GM12875 (cell line): ENCODE measurements around the gene MPND.
A peak's percentile ranks its signal among the peaks of the same experiment; 100 is the strongest.

Source experiments
- H3K4me3 ChIP-seq: one replicate; pipeline ENCODE4 v1.5.1; 2011; ENCODE audit warnings: low read depth, low read length, control low read depth
- TF ChIP-seq, protein P1 (sequence below): IDR thresholded peaks from 2 replicates; pipeline ENCODE4 v1.5.1; 2011; ENCODE audit warnings: low read depth, mild to moderate bottlenecking, control low read depth, inconsistent platforms, low read length, moderate library complexity, borderline replicate concordance; ENCODE audit not compliant: insufficient read depth

MPND gene

GRCh38 chr19:4376671-4376990 is 33.3 kb downstream of the MPND start:
- TF ChIP-seq, protein P1, sequence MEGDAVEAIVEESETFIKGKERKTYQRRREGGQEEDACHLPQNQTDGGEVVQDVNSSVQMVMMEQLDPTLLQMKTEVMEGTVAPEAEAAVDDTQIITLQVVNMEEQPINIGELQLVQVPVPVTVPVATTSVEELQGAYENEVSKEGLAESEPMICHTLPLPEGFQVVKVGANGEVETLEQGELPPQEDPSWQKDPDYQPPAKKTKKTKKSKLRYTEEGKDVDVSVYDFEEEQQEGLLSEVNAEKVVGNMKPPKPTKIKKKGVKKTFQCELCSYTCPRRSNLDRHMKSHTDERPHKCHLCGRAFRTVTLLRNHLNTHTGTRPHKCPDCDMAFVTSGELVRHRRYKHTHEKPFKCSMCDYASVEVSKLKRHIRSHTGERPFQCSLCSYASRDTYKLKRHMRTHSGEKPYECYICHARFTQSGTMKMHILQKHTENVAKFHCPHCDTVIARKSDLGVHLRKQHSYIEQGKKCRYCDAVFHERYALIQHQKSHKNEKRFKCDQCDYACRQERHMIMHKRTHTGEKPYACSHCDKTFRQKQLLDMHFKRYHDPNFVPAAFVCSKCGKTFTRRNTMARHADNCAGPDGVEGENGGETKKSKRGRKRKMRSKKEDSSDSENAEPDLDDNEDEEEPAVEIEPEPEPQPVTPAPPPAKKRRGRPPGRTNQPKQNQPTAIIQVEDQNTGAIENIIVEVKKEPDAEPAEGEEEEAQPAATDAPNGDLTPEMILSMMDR, result no peak
- no peak overlapping the region for H3K4me3 ChIP-seq

- no peak overlapping the region for H3K4me3 ChIP-seq
- TF ChIP-seq, protein P1, result no peak
Measured at GRCh38 chr19:4376991-4377781, 33.8 kb downstream of the MPND start.

DNA sequence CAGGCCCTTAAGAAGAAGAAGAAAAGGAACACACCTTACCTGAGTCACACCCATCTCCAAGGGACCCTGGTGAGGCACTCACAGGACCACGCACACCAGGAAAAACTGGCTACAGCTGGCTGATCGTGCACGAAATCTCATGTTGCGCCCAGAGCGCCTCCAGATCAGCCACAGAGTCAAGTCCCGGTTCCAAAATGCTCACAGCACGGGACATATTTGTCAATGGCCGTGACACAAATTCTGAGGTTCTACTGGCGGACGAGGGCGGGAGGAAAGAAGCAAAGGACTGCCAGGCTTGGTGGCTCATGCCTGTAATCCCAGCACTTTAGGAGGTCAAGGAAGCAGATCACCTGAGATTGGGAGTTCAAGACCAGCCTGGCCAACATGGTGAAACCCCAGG is 35.5 kb downstream of the MPND start:
- H3K4me3 ChIP-seq, result peak overlapping the region; percentile 36
- TF ChIP-seq, protein P1, result no peak

GRCh38 chr19:4379383-4380253 is 36.3 kb downstream of the MPND start:
- H3K4me3 ChIP-seq, result peak overlapping the region; percentile 36
- TF ChIP-seq, protein P1, result no peak

GRCh38 chr19:4380254-4380727 is 36.9 kb downstream of the MPND start:
- TF ChIP-seq, protein P1, result no peak
- H3K4me3 ChIP-seq, result peak overlapping the region; percentile 10

- TF ChIP-seq, protein P1, result no peak
- H3K4me3 ChIP-seq, result no peak overlapping the region
Measured at GRCh38 chr19:4385291-4386040, 42.1 kb downstream of the MPND start.
